Central memory CD8-positive, alpha-beta T cell (primary cell): ENCODE data around the gene GLS.
"Not testable (repeated sequence)": the region's sequence is repeated elsewhere in the genome, so short reads cannot be mapped to it uniquely, and the experiment has no call there.

ENCODE experiments used
- ATAC-seq: fragments of 150-1000 bp; cut with Tn5 transposase; replicated peaks from 2 replicates; pipeline ENCODE4 v1.10.0; 2022; ENCODE audit warnings: mild to moderate bottlenecking, moderate FRiP score, moderate number of reproducible peaks; ENCODE audit not compliant: poor library complexity, severe bottlenecking; ENCODE audit errors: extremely low read depth
- DNase-seq, 2 donors: peaks; one replicate each; pipeline ENCODE4 v3.0.0; 2021; ENCODE audit warnings: low spot score in 2 of 2
- H3K27ac Mint-ChIP-seq: one replicate; pipeline ENCODE4 v1.8.0; 2022; ENCODE audit warnings: low read depth, mild to moderate bottlenecking, moderate library complexity, mixed read lengths
- H3K27me3 Mint-ChIP-seq: one replicate; pipeline ENCODE4 v1.8.0; 2022; ENCODE audit warnings: mixed read lengths
- H3K36me3 Mint-ChIP-seq: one replicate; pipeline ENCODE4 v1.8.0; 2022; ENCODE audit warnings: mild to moderate bottlenecking, moderate library complexity, mixed read lengths; ENCODE audit not compliant: insufficient read depth
- H3K4me1 Mint-ChIP-seq: one replicate; pipeline ENCODE4 v1.8.0; 2022; ENCODE audit warnings: mixed read lengths
- H3K4me3 Mint-ChIP-seq: one replicate; pipeline ENCODE4 v1.8.0; 2022; ENCODE audit warnings: mild to moderate bottlenecking, moderate library complexity, mixed read lengths
- H3K9me3 Mint-ChIP-seq: one replicate; pipeline ENCODE4 v1.8.0; 2022; ENCODE audit warnings: mixed read lengths

GLS gene

GRCh38 chr2:190844700-190845401 lies 35.8 kb upstream of the GLS start:
- H3K27ac Mint-ChIP-seq, result no peak overlapping the region
- DNase-seq (no peak), ATAC-seq (no peak)
- no peaks in the 10 kb centered on the region for H3K36me3 Mint-ChIP-seq
- H3K27me3 Mint-ChIP-seq, result no peaks in the 10 kb centered on the region
- no peaks in the 10 kb centered on the region for H3K9me3 Mint-ChIP-seq
- no peak overlapping the region for H3K4me3 Mint-ChIP-seq
- no peaks in the 10 kb centered on the region for H3K4me1 Mint-ChIP-seq

GRCh38 chr2:190846746-190847145 lies 33.9 kb upstream of the GLS start:
- Mint-ChIP-seq H3K27ac (no peak overlapping the region), H3K27me3 (no peaks in the 10 kb centered on the region), H3K4me3 (no peak overlapping the region), H3K36me3 (no peaks in the 10 kb centered on the region), H3K4me1 (no peaks in the 10 kb centered on the region), H3K9me3 (no peaks in the 10 kb centered on the region)
- no peak for ATAC-seq
- DNase-seq, result no peak

DNA sequence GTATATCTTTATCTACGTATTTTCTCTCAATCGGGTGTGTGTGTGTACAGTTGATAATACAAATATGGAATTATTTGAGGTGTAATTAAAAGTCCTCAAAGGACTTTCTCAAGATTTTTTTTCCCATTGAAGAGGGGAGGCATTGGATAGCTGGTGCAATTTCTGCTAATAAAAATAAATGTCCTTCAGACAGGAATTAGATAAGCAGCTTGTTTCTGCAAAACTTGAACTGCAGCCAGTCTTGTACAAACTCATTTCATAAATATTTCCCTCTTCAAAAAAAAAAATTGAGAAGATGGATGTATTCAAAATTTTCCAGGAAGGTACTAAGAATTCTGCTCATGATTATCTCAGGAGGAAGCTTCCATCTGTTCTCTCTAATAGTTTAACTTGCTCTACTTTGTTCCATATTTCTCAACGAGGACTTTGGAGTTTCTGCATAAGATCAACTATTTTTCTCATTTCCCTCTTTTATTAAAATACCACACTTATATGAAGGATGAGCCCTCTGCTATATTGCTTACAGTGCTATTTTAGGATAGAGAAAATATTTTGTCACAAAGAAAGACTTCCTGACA lies 33.0 kb upstream of the GLS start:
- Mint-ChIP-seq H3K27ac (no peak overlapping the region), H3K36me3 (no peaks in the 10 kb centered on the region), H3K9me3 (no peaks in the 10 kb centered on the region), H3K4me3 (no peak overlapping the region), H3K27me3 (no peaks in the 10 kb centered on the region), H3K4me1 (no peaks in the 10 kb centered on the region)
- DNase-seq (no peak), ATAC-seq (no peak)

GRCh38 chr2:190849774-190850173 lies 30.8 kb upstream of the GLS start:
- DNase-seq (no peak), ATAC-seq (no peak)
- Mint-ChIP-seq H3K9me3 (no peaks in the 10 kb centered on the region), H3K4me1 (no peaks in the 10 kb centered on the region), H3K36me3 (no peaks in the 10 kb centered on the region), H3K27me3 (no peaks in the 10 kb centered on the region), H3K27ac (no peak overlapping the region), H3K4me3 (no peak overlapping the region)

GRCh38 chr2:190853022-190853421 lies 27.6 kb upstream of the GLS start:
- not testable (repeated sequence) for H3K27me3 Mint-ChIP-seq, H3K27ac Mint-ChIP-seq, ATAC-seq, H3K36me3 Mint-ChIP-seq, H3K4me1 Mint-ChIP-seq, H3K4me3 Mint-ChIP-seq, H3K9me3 Mint-ChIP-seq, DNase-seq

GRCh38 chr2:190853531-190854383 lies 26.9 kb upstream of the GLS start:
- no peak for ATAC-seq
- Mint-ChIP-seq H3K4me1 (no peaks in the 10 kb centered on the region), H3K9me3 (no peaks in the 10 kb centered on the region), H3K36me3 (no peaks in the 10 kb centered on the region), H3K27ac (no peak overlapping the region), H3K27me3 (no peaks in the 10 kb centered on the region), H3K4me3 (no peak overlapping the region)
- DNase-seq, result no peak

- H3K36me3 Mint-ChIP-seq, result no peaks in the 10 kb centered on the region
Measured at GRCh38 chr2:190854726-190855125, 25.9 kb upstream of the GLS start.

GRCh38 chr2:190855245-190855644 lies 25.4 kb upstream of the GLS start:
- Mint-ChIP-seq H3K36me3 (no peaks in the 10 kb centered on the region), H3K27me3 (no peaks in the 10 kb centered on the region), H3K27ac (no peak overlapping the region), H3K4me3 (no peak overlapping the region), H3K4me1 (no peaks in the 10 kb centered on the region), H3K9me3 (no peaks in the 10 kb centered on the region)
- no peak for DNase-seq
- ATAC-seq, result no peak

More at GRCh38 chr2:190854726-190855125, 25.9 kb upstream of the GLS start:
- H3K4me3 Mint-ChIP-seq, result no peak overlapping the region
- H3K9me3 Mint-ChIP-seq, result no peaks in the 10 kb centered on the region
- no peaks in the 10 kb centered on the region for H3K4me1 Mint-ChIP-seq
- ATAC-seq, result no peak
- no peak for DNase-seq
- H3K27ac Mint-ChIP-seq, result no peak overlapping the region
- no peaks in the 10 kb centered on the region for H3K27me3 Mint-ChIP-seq

GRCh38 chr2:190856985-190857384 lies 23.6 kb upstream of the GLS start:
- H3K27me3 Mint-ChIP-seq, result no peaks in the 10 kb centered on the region
- DNase-seq (no peak), ATAC-seq (no peak)
- no peak overlapping the region for H3K4me3 Mint-ChIP-seq
- no peaks in the 10 kb centered on the region for H3K36me3 Mint-ChIP-seq
- no peak overlapping the region for H3K27ac Mint-ChIP-seq
- H3K4me1 Mint-ChIP-seq, result no peaks in the 10 kb centered on the region
- no peaks in the 10 kb centered on the region for H3K9me3 Mint-ChIP-seq

- no peaks in the 10 kb centered on the region for H3K9me3 Mint-ChIP-seq
- DNase-seq, result no peak
- H3K36me3 Mint-ChIP-seq, result no peaks in the 10 kb centered on the region
- no peaks in the 10 kb centered on the region for H3K27me3 Mint-ChIP-seq
- H3K4me3 Mint-ChIP-seq, result no peak overlapping the region
- no peak for ATAC-seq
- no peak overlapping the region for H3K27ac Mint-ChIP-seq
- H3K4me1 Mint-ChIP-seq, result peaks cover 17% of the 10 kb centered on the region
Measured at GRCh38 chr2:190858817-190859216, 21.8 kb upstream of the GLS start.

DNA sequence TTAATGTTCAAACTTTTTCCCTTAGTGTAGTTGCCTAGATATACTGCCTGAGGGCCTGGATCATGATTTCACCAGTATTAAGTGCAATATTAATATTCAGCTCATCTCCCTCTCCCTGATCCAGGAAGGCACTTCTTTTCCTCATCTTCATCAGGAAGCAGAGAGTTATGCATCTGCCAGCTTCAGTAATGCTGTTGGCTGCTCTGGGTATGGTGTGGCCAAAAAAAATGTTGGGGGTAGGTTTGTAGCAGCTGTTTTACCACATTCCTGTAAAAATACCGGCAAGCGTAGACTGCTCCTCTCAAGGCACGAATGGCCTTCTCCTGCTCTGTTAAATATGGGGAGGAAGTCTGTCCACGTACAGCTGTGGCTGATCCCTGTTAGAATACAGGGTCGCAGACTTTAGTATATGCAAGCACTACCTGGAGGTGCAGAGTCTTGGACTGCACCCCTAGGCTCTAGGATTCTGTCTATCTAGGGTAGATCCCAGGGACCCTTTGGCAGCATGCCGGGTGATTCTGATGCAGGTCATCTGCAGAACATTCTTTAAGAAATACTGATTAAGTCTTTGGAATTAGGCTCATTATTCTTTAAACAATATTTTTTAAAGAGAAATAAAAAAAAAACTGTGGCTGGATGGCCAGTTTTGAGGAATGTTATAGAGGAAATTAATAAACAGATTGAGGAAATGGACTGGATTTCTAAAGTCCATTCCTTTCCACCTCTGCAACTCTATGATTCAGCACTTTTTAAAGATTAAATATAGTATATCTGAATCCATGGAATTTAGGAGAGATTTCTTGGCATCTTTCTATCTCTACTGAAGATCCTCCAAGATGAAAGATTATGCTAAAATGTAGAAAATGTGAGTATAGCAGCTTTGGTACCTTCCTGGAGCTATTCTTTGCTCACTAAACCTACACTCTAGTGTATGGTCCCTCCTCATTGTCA lies 21.0 kb upstream of the GLS start:
- no peak overlapping the region for H3K4me3 Mint-ChIP-seq
- H3K27ac Mint-ChIP-seq, result no peak overlapping the region
- DNase-seq (no peak), ATAC-seq (no peak)
- H3K27me3 Mint-ChIP-seq, result no peaks in the 10 kb centered on the region
- no peaks in the 10 kb centered on the region for H3K9me3 Mint-ChIP-seq
- peaks cover 21% of the 10 kb centered on the region for H3K4me1 Mint-ChIP-seq
- no peaks in the 10 kb centered on the region for H3K36me3 Mint-ChIP-seq

GRCh38 chr2:190860985-190861680 lies 19.5 kb upstream of the GLS start:
- no peaks in the 10 kb centered on the region for H3K9me3 Mint-ChIP-seq
- peaks cover 21% of the 10 kb centered on the region for H3K4me1 Mint-ChIP-seq
- H3K27me3 Mint-ChIP-seq, result no peaks in the 10 kb centered on the region
- ATAC-seq, result no peak
- DNase-seq, result no peak
- H3K27ac Mint-ChIP-seq, result no peak overlapping the region
- H3K36me3 Mint-ChIP-seq, result peaks cover 2% of the 10 kb centered on the region
- no peak overlapping the region for H3K4me3 Mint-ChIP-seq
